ENCODE measurements around the gene SHANK1.

The SHANK1 gene

GRCh38 chr19:50658441-50659317 lies 60.9 kb downstream of the SHANK1 start:
- DNase-seq: peak; percentile 82

- DNase-seq: peak; percentile 94
Observed at GRCh38 chr19:50657712-50658440, 61.7 kb downstream of the SHANK1 start.

- no peak for DNase-seq
Observed at GRCh38 chr19:50657222-50657669, 62.4 kb downstream of the SHANK1 start.

- DNase-seq: no peak
Observed at GRCh38 chr19:50654882-50655281, 64.7 kb downstream of the SHANK1 start.

- no peak for DNase-seq
Observed at GRCh38 chr19:50652722-50653121, 66.9 kb downstream of the SHANK1 start.

- no peak for DNase-seq
Observed at GRCh38 chr19:50651174-50651573, 68.4 kb downstream of the SHANK1 start.

GRCh38 chr19:50649433-50650391 lies 69.9 kb downstream of the SHANK1 start, which contains the start of gene C19orf81:
Gene C19orf81, plus strand, starts transcription at chr19:50649445. Its CDS starts 0 bp downstream, at chr19:50649445.
- DNase-seq: no peak

- DNase-seq: no peak
Observed at GRCh38 chr19:50648659-50649058, 70.9 kb downstream of the SHANK1 start.

GRCh38 chr19:50647879-50648615 lies 71.6 kb downstream of the SHANK1 start:
- no peak for DNase-seq

- no peak for DNase-seq
Observed at GRCh38 chr19:50646074-50646807, 73.4 kb downstream of the SHANK1 start.

- no peak for DNase-seq
Observed at GRCh38 chr19:50645107-50645506, 74.5 kb downstream of the SHANK1 start.

- DNase-seq: no peak
Observed at GRCh38 chr19:50644315-50644915, 75.2 kb downstream of the SHANK1 start.

GRCh38 chr19:50640368-50640767 lies 79.2 kb downstream of the SHANK1 start:
- DNase-seq: no peak

GRCh38 chr19:50639121-50640112 lies 80.2 kb downstream of the SHANK1 start, which contains the start of gene SYT3:
Gene SYT3, minus strand, starts transcription at chr19:50639881. Its CDS starts 2,470 bp downstream, at chr19:50637411.
- peak; percentile 47 for DNase-seq

- no peak for DNase-seq
Observed at GRCh38 chr19:50638600-50638999, 81.0 kb downstream of the SHANK1 start.

GRCh38 chr19:50636317-50637085 lies 83.1 kb downstream of the SHANK1 start:
- no peak for DNase-seq

- DNase-seq: no peak
Observed at GRCh38 chr19:50633973-50634372, 85.6 kb downstream of the SHANK1 start.

GRCh38 chr19:50633359-50633758 lies 86.2 kb downstream of the SHANK1 start:
- DNase-seq: no peak
